Peyer's patch (tissue), 4 donors: Measurements from ENCODE around the gene FTCDNL1.

Experiments
- CTCF ChIP-seq, 6 experiments: fragments of 450-650 bp in 4 of 6; fragments of 200-600 bp in 2 of 6; sonication (generic) in 1 of 6; IDR thresholded peaks; one replicate each; pipeline ENCODE4 v1.5.1; 2017 to 2019; ENCODE audit warnings: antibody characterized with exemption in 6 of 6, mild to moderate bottlenecking in 3 of 6, moderate library complexity in 1 of 6
- POLR2A ChIP-seq, 2 donors: fragments of 450-650 bp; IDR thresholded peaks; one replicate each; pipeline ENCODE4 v1.5.1; 2017; ENCODE audit warnings: antibody characterized with exemption in 2 of 2, mild to moderate bottlenecking in 2 of 2, moderate library complexity in 2 of 2

- TF ChIP-seq CTCF (IDR thresholded peaks at IDR 0.05), result no peak
- TF ChIP-seq POLR2A (IDR thresholded peaks at IDR 0.05), result no peak
Measured at GRCh38 chr2:199848389-199849130, 2.4 kb downstream of the FTCDNL1 start.
